K562 (cell line): ENCODE data around the gene FSTL1. TPM values are rescaled to one million over a fixed set of nuclear protein-coding genes. Genes with fewer than 3 reads are reported as not detected.

Experiments
- ATAC-seq: fragments of 200-7000 bp; cut with Tn5 transposase; 3 replicates; pipeline ENCODE4 v1.9.1; 2020; ENCODE audit warnings: moderate library complexity
- BruUV-seq: library from RNA; stranded (reverse); fragments of 400-500 nt; replicated peaks from 2 replicates; lab custom pipeline; 2021; lab: Mats Ljungman, UMichigan
- CTCF ChIA-PET: fragments of 300-600 bp; formaldehyde crosslinking; extraction: SDS; loops from one replicate; lab custom pipeline; 2021; ENCODE audit warnings: low intra/inter-chr PET ratio; lab: Yijun Ruan, JAX
- POLR2A ChIA-PET: fragments of 300-600, 350-650 bp; sonication (Branson Sonifier 250); formaldehyde crosslinking; extraction: SDS; loops from one replicate; lab custom pipeline; 2021; ENCODE audit warnings: antibody characterized with exemption, inconsistent platforms; lab: Yijun Ruan, JAX
- DNase-seq, 4 experiments: peaks; one replicate each; pipeline versions ENCODE4 v3.0.0 to v3.0.0-alpha.2; 2011 to 2018; ENCODE audit warnings: low spot score in 3 of 4, mixed read lengths in 3 of 4; ENCODE audit errors: extremely low read depth in 1 of 4
- FAIRE-seq: peaks from 2 replicates; lab custom pipeline; 2011; peaks lifted over from hg19 to GRCh38; lab: Jason Lieb, UNC
- H2AFZ ChIP-seq: 2 replicates; pipeline ENCODE4 v1.6.0; 2011; ENCODE audit warnings: low read depth, low read length, control low read depth, inconsistent platforms
- H3K27ac ChIP-seq: fragments of 200-600 bp; 3 replicates; pipeline ENCODE4 v1.8.0; 2011; ENCODE audit warnings: low read depth, mild to moderate bottlenecking, control low read depth, inconsistent platforms, low read length, moderate library complexity, mixed read lengths; ENCODE audit errors: extremely low read depth
- H3K27me3 ChIP-seq, 2 experiments: fragments of 300-600 bp in 1 of 2; 2 replicates in 1 of 2; 3 replicates in 1 of 2; pipeline versions ENCODE4 v1.6.0 to v1.8.0; 2011; ENCODE audit warnings: inconsistent platforms in 2 of 2, low read length in 2 of 2, mild to moderate bottlenecking in 1 of 2, mixed read lengths in 1 of 2, moderate library complexity in 1 of 2; ENCODE audit not compliant: control insufficient read depth in 2 of 2, insufficient read depth in 2 of 2
- H3K36me3 ChIP-seq: fragments of 300-600 bp; 3 replicates; pipeline ENCODE4 v1.8.0; 2011; ENCODE audit warnings: mild to moderate bottlenecking, low read length, inconsistent platforms; ENCODE audit not compliant: control insufficient read depth, insufficient read depth
- H3K4me1 ChIP-seq, 2 experiments: fragments of 200-600 bp in 1 of 2; replicated peaks in 1 of 2; 2 replicates in 1 of 2; 3 replicates in 1 of 2; pipeline versions ENCODE4 v1.5.1 to v1.8.0; 2011; ENCODE audit warnings: inconsistent platforms in 2 of 2, low read length in 2 of 2, mild to moderate bottlenecking in 1 of 2, mixed read lengths in 1 of 2, moderate library complexity in 1 of 2; ENCODE audit not compliant: control insufficient read depth in 2 of 2, insufficient read depth in 2 of 2
- H3K4me2 ChIP-seq: 2 replicates; pipeline ENCODE4 v1.6.1; 2011; ENCODE audit warnings: low read length, control low read depth, inconsistent platforms, mixed read lengths; ENCODE audit not compliant: insufficient read depth
- H3K4me3 ChIP-seq: fragments of 200-600 bp; sonication (generic), shearing (Covaris generic); 2 replicates; pipeline ENCODE4 v1.5.1; 2016; ENCODE audit warnings: control low read depth, inconsistent platforms
- H3K79me2 ChIP-seq: fragments of 200-600 bp; 3 replicates; pipeline ENCODE4 v1.8.0; 2011; ENCODE audit warnings: low read length, inconsistent platforms; ENCODE audit not compliant: control insufficient read depth, insufficient read depth
- H3K9ac ChIP-seq, 2 experiments: 2 replicates each; pipeline versions ENCODE4 v1.6.0 to v1.6.1; 2011; ENCODE audit warnings: low read depth in 2 of 2, low read length in 2 of 2, control low read depth in 1 of 2, inconsistent platforms in 1 of 2, mild to moderate bottlenecking in 1 of 2, mixed read lengths in 1 of 2; ENCODE audit not compliant: insufficient read depth in 1 of 2
- H3K9me1 ChIP-seq: one replicate; pipeline ENCODE4 v1.6.0; 2011; ENCODE audit warnings: inconsistent platforms, mild to moderate bottlenecking, low read length, moderate library complexity; ENCODE audit not compliant: control insufficient read depth, insufficient read depth
- H3K9me3 ChIP-seq: replicated peaks from 2 replicates; pipeline ENCODE4 v1.5.1; 2011; ENCODE audit warnings: low read depth, low read length, inconsistent platforms; ENCODE audit not compliant: control insufficient read depth, insufficient read depth
- H4K20me1 ChIP-seq: replicated peaks from 2 replicates; pipeline ENCODE4 v1.6.1; 2011; ENCODE audit warnings: low read length, inconsistent platforms, mixed read lengths; ENCODE audit not compliant: control insufficient read depth, insufficient read depth
- BRF2 ChIP-seq: IDR thresholded peaks from 3 replicates; pipeline ENCODE4 v1.6.1; 2011; ENCODE audit warnings: borderline replicate concordance, mild to moderate bottlenecking; ENCODE audit not compliant: insufficient read length, insufficient read depth
- CC2D1A ChIP-seq: fragments of 450-650 bp; IDR thresholded peaks from 2 replicates; pipeline ENCODE4 v1.6.1; 2017; ENCODE audit warnings: mild to moderate bottlenecking
- CHAMP1 ChIP-seq: fragments of 450-650 bp; IDR thresholded peaks from 2 replicates; pipeline ENCODE4 v1.6.1; 2016; ENCODE audit warnings: mild to moderate bottlenecking
- FOS ChIP-seq: IDR thresholded peaks from 3 replicates; pipeline ENCODE4 v1.6.1; 2011; ENCODE audit not compliant: insufficient read length; ENCODE audit errors: extremely low read depth
- HNRNPL ChIP-seq: fragments of 200-400 bp; formaldehyde crosslinking; IDR thresholded peaks from 2 replicates; pipeline ENCODE4 v1.6.1; 2017; ENCODE audit warnings: low read depth, mild to moderate bottlenecking, low read length
- MCM3 ChIP-seq: fragments of 450-650 bp; IDR thresholded peaks from 2 replicates; pipeline ENCODE4 v1.6.1; 2016
- RFX1 ChIP-seq: fragments of 450-650 bp; IDR thresholded peaks from 2 replicates; pipeline ENCODE4 v1.6.1; 2016; ENCODE audit warnings: mild to moderate bottlenecking, moderate library complexity
- TCF7L2 ChIP-seq: fragments of 150-350 bp; IDR thresholded peaks from 2 replicates; pipeline ENCODE4 v1.6.1; 2016; ENCODE audit warnings: low read depth, mild to moderate bottlenecking, low read length, moderate library complexity
- TEAD4 ChIP-seq, 2 experiments: sonication (generic) in 1 of 2; formaldehyde crosslinking in 1 of 2; IDR thresholded peaks; 2 replicates each; pipeline versions ENCODE4 v1.6.1 to v1.8.0; 2012 to 2022; ENCODE audit warnings: borderline replicate concordance in 1 of 2, inconsistent platforms in 1 of 2, low read length in 1 of 2, mild to moderate bottlenecking in 1 of 2, missing genetic modification reagents in 1 of 2
- ZBTB1 ChIP-seq: sonication (generic); formaldehyde crosslinking; IDR thresholded peaks from 2 replicates; pipeline ENCODE4 v1.8.1; 2023; ENCODE audit warnings: missing genetic modification reagents, low read depth, mild to moderate bottlenecking, borderline replicate concordance
- ZNF79 ChIP-seq: fragments of 250-450 bp; sonication (Bioruptor Pico); IDR thresholded peaks from 2 replicates; pipeline ENCODE4 v1.4.0; 2020; ENCODE audit warnings: low read depth, mild to moderate bottlenecking, moderate library complexity
- WGBS: fragments of 100-300 bp; shearing (Covaris generic); methylation state at CpG from one replicate; pipeline ENCODE4 v1.1.6; 2016; ENCODE audit warnings: low coverage, mixed read lengths; ENCODE audit not compliant: insufficient coverage; ENCODE audit errors: missing lambda C conversion rate; 5-methylcytosine and 5-hydroxymethylcytosine counted together
- in situ Hi-C: fragments of 300-500 bp; cut with MboI; formaldehyde crosslinking; loops from 4 replicates; pipeline ENCODE4 v1.15.0; 2018; ENCODE audit warnings: inconsistent platforms, mixed read lengths
- intact Hi-C: fragments of 100-400 bp; cut with micrococcal nuclease; formaldehyde crosslinking; loops from 2 replicates; pipeline ENCODE4 v1.14.2; 2022
- polyA plus RNA-seq, 8 experiments: library from polyadenylated mRNA; depleted of rRNA in 4 of 8; stranded (reverse) in 5 of 8; unstranded in 3 of 8; fragments of >200 nt; fragmentation: Nextera tagmentation in 2 of 8; fragmentation: Illumina TruSeq in 1 of 8; extraction: Ambion mirVana in 2 of 8; extraction: Trizol in 1 of 8; gene quantifications; 2 replicates each; pipeline versions ENCODE4 v1.2.1 to v1.2.3, GENCODE V29; 2011 to 2014; ENCODE audit warnings: inconsistent platforms in 1 of 8, missing spikeins in 1 of 8
- total RNA-seq, 7 experiments: library from RNA; depleted of rRNA in 6 of 7; stranded (reverse); fragments of >200 nt in 6 of 7; fragmentation: Illumina TruSeq in 2 of 7; extraction: Trizol in 2 of 7; gene quantifications; 2 replicates each; pipeline versions ENCODE4 v1.2.1 to v1.2.3, GENCODE V29; 2011 to 2021; ENCODE audit warnings: low replicate concordance in 1 of 7
- TF ChIP-seq, protein P1 (sequence below): fragments of 250-450 bp; sonication (Bioruptor Pico); IDR thresholded peaks from 2 replicates; pipeline ENCODE4 v1.5.0; 2021
- TF ChIP-seq, protein P2 (sequence below): IDR thresholded peaks from 2 replicates; pipeline ENCODE4 v1.6.1; 2012; ENCODE audit warnings: low read depth, low read length, improper control_type of control experiment, borderline replicate concordance
- TF ChIP-seq, protein P3 (sequence below): fragments of 250-450 bp; sonication (Bioruptor Pico); IDR thresholded peaks from 2 replicates; pipeline ENCODE4 v1.4.0; 2020

Gene FSTL1
- total and polyA plus RNA-seq, 9 of the 15 experiments (the other 6 are each of a cell fraction or from before 2014, with no cell fraction given), result 0.01 to 0.58 (median 0.08) TPM; not detected in 2

DNA sequence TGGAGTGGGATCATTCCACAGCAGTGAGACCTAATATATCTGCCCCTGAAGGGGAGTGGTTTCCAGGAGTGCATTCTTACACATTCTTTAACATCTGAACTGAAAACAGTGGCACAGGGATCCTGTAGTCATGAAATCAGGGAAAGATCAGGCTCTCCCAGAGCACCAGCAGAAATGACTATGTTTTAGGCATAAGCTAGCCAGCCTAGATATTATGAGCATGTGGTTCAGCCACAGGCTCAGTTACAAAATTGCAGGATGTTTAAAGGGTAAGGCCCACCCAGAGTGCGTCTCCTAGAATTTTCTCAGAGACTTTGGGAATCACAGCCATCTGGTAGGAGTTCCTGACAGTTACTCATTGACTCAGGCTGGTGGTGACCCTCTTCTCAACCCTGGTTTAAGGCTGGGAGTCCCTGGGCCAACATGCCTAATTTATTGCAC, 20.9 kb downstream of the FSTL1 start (continued):
- no peak for TF ChIP-seq FOS
- no peak for TF ChIP-seq HNRNPL
- TF ChIP-seq CC2D1A, result no peak
- no peak for TF ChIP-seq ZNF79 (CRISPR knock-in tag)
- no peak for TF ChIP-seq BRF2
- TF ChIP-seq TCF7L2, result no peak
- TF ChIP-seq, protein P1, sequence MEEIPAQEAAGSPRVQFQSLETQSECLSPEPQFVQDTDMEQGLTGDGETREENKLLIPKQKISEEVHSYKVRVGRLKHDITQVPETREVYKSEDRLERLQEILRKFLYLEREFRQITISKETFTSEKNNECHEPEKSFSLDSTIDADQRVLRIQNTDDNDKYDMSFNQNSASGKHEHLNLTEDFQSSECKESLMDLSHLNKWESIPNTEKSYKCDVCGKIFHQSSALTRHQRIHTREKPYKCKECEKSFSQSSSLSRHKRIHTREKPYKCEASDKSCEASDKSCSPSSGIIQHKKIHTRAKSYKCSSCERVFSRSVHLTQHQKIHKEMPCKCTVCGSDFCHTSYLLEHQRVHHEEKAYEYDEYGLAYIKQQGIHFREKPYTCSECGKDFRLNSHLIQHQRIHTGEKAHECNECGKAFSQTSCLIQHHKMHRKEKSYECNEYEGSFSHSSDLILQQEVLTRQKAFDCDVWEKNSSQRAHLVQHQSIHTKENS (CRISPR knock-in tag), result no peak
- no peak for TF ChIP-seq TEAD4 (IDR thresholded peaks at IDR 0.05; ENCODE audit: low read length)
- TF ChIP-seq TEAD4 (CRISPR knock-in tag; IDR thresholded peaks at IDR 0.05; ENCODE audit: borderline replicate concordance), result no peak

- intact Hi-C loops, result no loop called here
- Histone ChIP-seq H3K9me1 (no peaks in the 10 kb centered on the region), H4K20me1 (no peaks in the 10 kb centered on the region), H3K4me2 (no peak overlapping the region), H3K27me3 (no peaks in the 10 kb centered on the region), H3K4me3 (no peak overlapping the region), H3K79me2 (no peaks in the 10 kb centered on the region), H2AFZ (no peak overlapping the region), H3K4me1 (no peaks in the 10 kb centered on the region), H3K27ac (no peak overlapping the region), H3K9ac (no peak overlapping the region), H3K9me3 (no peaks in the 10 kb centered on the region), H3K36me3 (no peaks in the 10 kb centered on the region)
- ChIA-PET POLR2A (no interaction called here), CTCF (no interaction called here)
- in situ Hi-C loops, result loop anchor here (25.0 kb wide), 1 partner anchor 542 kb away; no protein-coding TSS in a partner anchor
- no TSS peak for BruUV-seq
- FAIRE-seq (no peak), ATAC-seq (no peak), DNase-seq (no peak)
- WGBS, result 0% methylated on average over 2 of the region's 2 CpGs
- no peak for TF ChIP-seq CHAMP1
- TF ChIP-seq, protein P2, sequence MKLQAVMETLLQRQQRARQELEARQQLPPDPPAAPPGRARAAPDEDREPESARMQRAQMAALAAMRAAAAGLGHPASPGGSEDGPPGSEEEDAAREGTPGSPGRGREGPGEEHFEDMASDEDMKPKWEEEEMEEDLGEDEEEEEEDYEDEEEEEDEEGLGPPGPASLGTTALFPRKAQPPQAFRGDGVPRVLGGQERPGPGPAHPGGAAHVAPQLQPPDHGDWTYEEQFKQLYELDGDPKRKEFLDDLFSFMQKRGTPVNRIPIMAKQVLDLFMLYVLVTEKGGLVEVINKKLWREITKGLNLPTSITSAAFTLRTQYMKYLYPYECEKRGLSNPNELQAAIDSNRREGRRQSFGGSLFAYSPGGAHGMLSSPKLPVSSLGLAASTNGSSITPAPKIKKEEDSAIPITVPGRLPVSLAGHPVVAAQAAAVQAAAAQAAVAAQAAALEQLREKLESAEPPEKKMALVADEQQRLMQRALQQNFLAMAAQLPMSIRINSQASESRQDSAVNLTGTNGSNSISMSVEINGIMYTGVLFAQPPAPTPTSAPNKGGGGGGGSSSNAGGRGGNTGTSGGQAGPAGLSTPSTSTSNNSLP, result no peak
- no peak for TF ChIP-seq ZBTB1
- TF ChIP-seq MCM3, result no peak
- TF ChIP-seq, protein P3, sequence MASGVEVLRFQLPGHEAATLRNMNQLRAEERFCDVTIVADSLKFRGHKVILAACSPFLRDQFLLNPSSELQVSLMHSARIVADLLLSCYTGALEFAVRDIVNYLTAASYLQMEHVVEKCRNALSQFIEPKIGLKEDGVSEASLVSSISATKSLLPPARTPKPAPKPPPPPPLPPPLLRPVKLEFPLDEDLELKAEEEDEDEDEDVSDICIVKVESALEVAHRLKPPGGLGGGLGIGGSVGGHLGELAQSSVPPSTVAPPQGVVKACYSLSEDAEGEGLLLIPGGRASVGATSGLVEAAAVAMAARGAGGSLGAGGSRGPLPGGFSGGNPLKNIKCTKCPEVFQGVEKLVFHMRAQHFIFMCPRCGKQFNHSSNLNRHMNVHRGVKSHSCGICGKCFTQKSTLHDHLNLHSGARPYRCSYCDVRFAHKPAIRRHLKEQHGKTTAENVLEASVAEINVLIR (CRISPR knock-in tag), result no peak
- TF ChIP-seq RFX1, result no peak
Observed at GRCh38 chr3:120428924-120429323, 21.9 kb downstream of the FSTL1 start.
